NB4 (cell line): Measurements from ENCODE around the gene GP1BA.
"Not testable (repeated sequence)": the region's sequence is repeated elsewhere in the genome, so short reads cannot be mapped to it uniquely, and the experiment has no call there.

Experiments
- DNase-seq: peaks from one replicate; pipeline ENCODE4 v3.0.0; 2010; ENCODE audit warnings: low read depth
- H3K4me3 ChIP-seq: one replicate; pipeline ENCODE4 v1.5.1; 2011; ENCODE audit warnings: mild to moderate bottlenecking, low read depth, low read length, moderate library complexity
- CTCF ChIP-seq: IDR thresholded peaks from one replicate; pipeline ENCODE4 v1.5.1; 2012; ENCODE audit warnings: low read depth, low read length
- MYC ChIP-seq: IDR thresholded peaks from 2 replicates; pipeline ENCODE4 v1.6.1; 2011; ENCODE audit warnings: low read depth, low read length
- POLR2A ChIP-seq: IDR thresholded peaks from 2 replicates; pipeline ENCODE4 v1.6.1; 2011; ENCODE audit warnings: mild to moderate bottlenecking; ENCODE audit not compliant: insufficient read length; ENCODE audit errors: extremely low read depth
- TF ChIP-seq, protein P1 (sequence below): IDR thresholded peaks from 2 replicates; pipeline ENCODE4 v1.6.1; 2011; ENCODE audit warnings: low read depth, low read length

The GP1BA gene

DNA sequence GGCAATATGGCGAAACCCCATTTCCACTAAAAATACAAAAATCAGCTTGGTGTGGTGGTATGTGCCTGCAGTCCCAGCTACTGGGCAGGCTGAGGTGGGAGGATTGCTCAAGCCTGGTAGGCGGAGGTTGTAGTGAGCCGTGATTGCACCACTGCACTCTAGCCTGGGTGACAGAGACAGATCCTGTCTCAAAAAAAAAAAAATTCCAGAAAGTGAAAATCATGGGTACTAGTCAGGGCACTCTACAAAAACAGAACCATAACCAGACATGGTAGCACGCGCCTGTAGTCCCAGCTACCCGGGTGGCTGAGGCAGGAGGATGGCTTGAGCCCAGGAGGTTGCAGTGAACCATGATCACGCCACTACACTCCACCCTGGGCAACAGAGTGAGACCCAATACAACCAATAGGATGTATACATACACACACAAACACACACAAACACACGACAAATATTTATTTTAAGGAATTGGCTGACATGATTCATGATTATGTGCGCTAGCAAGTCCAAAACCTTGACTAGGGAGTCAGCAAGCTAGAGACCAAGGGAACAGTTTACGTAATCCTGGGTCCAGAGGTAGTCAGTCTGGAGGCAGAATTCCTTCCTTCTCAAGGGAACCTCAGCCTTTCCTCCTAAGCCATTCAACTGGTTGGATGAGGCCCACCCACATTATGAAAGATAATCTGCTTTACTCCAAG lies 11.6 kb upstream of the GP1BA start:
- no peak overlapping the region for H3K4me3 ChIP-seq
- TF ChIP-seq CTCF, result no peak
- TF ChIP-seq MYC, result no peak
- TF ChIP-seq, protein P1, sequence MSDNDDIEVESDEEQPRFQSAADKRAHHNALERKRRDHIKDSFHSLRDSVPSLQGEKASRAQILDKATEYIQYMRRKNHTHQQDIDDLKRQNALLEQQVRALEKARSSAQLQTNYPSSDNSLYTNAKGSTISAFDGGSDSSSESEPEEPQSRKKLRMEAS, result no peak
- TF ChIP-seq POLR2A, result no peak
- peak; percentile 72 for DNase-seq

GRCh38 chr17:4921320-4921719 lies 10.8 kb upstream of the GP1BA start:
- no peak overlapping the region for H3K4me3 ChIP-seq
- no peak for TF ChIP-seq MYC
- TF ChIP-seq CTCF, result no peak
- TF ChIP-seq POLR2A, result no peak
- TF ChIP-seq, protein P1, result no peak
- no peak for DNase-seq

DNA sequence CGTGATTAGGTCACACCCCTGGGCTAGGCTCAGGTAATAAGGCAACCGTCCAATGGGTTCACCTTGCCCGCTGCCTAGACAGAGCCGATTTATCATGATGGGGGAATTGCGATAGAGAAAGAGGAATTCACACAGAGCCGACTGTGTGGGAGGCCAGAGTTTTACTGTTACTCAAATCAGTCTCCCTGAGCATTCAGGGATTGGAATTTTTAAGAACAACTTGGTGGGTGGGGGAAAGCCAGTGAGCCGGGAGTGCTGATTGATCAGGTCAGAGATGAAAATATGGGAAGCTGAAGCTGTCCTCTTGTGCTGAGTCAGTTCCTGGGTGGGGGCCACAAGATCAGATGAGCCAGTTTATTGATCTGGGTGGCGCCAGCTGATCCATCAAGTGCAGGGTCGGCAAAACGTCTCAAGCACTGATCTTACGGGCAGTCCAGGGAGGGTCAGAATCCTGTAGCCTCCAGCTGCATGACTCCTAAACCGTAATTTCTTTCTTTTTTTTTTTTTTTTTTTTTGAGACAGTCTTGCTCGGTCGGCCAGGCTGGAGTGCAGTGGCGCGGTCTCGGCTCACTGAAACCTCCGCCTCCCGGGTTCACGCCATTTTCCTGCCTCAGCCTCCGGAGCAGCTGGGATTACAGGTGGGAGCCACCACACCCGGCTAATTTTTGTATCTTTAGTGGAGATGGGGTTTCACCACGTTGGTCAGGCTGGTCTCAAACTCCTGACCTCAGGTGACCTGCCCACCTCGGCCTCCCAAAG lies 5.3 kb upstream of the GP1BA start:
- not testable (repeated sequence) for DNase-seq, H3K4me3 ChIP-seq

DNA sequence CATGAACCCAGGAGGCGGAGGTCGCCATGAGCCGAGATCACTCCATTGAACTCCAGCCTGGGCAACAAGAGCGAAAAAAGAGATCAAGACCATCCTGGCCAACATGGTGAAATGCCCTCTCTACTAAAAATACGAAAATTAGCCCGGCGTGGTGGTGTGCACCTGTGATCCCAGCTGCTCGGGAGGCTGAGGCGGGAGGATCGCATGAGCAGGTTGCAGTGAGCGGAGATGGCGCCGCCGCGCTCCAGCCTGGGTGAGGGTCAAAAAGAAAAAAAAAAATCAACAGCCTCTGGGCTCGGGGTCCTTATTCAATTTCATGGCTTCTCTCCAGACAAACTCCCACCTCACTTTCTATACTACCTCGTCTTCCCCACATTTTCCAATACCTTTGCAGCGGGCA lies 3.2 kb upstream of the GP1BA start:
- no peak overlapping the region for H3K4me3 ChIP-seq
- TF ChIP-seq CTCF, result no peak
- TF ChIP-seq POLR2A, result no peak
- TF ChIP-seq MYC, result no peak
- DNase-seq, result no peak

DNA sequence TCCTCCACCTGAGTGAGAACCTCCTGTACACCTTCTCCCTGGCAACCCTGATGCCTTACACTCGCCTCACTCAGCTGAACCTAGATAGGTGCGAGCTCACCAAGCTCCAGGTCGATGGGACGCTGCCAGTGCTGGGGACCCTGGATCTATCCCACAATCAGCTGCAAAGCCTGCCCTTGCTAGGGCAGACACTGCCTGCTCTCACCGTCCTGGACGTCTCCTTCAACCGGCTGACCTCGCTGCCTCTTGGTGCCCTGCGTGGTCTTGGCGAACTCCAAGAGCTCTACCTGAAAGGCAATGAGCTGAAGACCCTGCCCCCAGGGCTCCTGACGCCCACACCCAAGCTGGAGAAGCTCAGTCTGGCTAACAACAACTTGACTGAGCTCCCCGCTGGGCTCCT lies 679 bp downstream of the GP1BA start:
- no peak overlapping the region for H3K4me3 ChIP-seq
- TF ChIP-seq, protein P1, result no peak
- TF ChIP-seq CTCF (no peak), POLR2A (no peak), MYC (no peak)
- no peak for DNase-seq

- H3K4me3 ChIP-seq, result no peak overlapping the region
- TF ChIP-seq CTCF (no peak), MYC (no peak), POLR2A (no peak)
- TF ChIP-seq, protein P1, result no peak
- DNase-seq, result no peak
These were observed 1.6 kb downstream of the GP1BA start for GRCh38 chr17:4933646-4934045.
